ENCODE data around the gene IQGAP2. TPM values are rescaled to one million over a fixed set of nuclear protein-coding genes. Genes with fewer than 3 reads are reported as not detected.

The IQGAP2 gene
- total and polyA plus RNA-seq, 5 donors from 2014 or later: 53.9 to 214 (median 61.4) TPM

DNA sequence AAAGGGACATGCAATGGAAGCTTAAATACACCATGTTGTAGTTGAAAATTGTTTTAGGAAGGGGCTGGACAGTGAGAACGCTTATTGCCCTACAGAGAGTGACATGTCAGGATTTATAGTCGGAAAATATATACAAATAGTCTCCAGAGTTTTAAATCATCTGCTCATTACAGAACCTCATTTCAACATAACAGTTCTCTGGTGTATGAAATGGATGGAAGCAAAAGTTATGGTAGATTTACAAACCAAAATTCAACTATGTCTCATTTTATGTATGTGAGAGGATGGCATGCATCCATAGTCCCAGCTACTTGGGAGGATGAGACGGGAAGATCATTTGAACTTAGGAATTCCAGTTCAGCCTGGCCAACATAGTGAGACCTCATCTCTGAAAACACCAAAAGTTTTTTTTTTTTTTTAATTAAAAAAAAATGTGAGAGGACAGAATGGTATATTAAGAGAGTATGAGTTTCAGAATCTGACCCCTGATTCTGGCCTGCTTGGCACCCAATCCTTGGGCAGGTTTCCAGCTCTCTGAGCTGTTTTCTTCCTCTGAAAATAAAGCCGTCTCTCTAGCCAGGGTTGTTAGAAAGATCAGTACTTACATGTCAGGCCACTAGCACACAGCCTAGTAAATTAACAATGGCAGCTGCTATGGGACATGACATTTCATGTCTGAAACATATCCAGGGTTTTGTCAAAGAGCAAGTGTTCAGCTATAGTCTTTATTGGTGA, 40.1 kb downstream of the IQGAP2 start:
- no peak overlapping the region for H3K4me3 ChIP-seq (ENCODE audit: low read depth, low read length)
- H3K4me1 Mint-ChIP-seq: peaks cover 19 to 65% (median 53%) of the 10 kb centered on the region in 4 donors
- no peaks in the 10 kb centered on the region for H3K27me3 Mint-ChIP-seq
- no peak overlapping the region for H3K4me3 Mint-ChIP-seq
- peaks cover 50% of the 10 kb centered on the region for H3K36me3 Mint-ChIP-seq
- peak overlapping the region in 1 of 3 donors; percentile 65 for H3K27ac Mint-ChIP-seq
- DNase-seq (no peak), ATAC-seq (ENCODE audit: low read depth in 2 of 2) (no peak)
- H3K36me3 ChIP-seq (ENCODE audit: control insufficient read depth, insufficient read depth, low read length): peaks cover 41% of the 10 kb centered on the region
- H3K9me3 ChIP-seq (ENCODE audit: control insufficient read depth in 2 of 2, low read length in 2 of 2): no peaks in the 10 kb centered on the region
- no peaks in the 10 kb centered on the region for H3K27me3 ChIP-seq (ENCODE audit: control insufficient read depth, insufficient read depth, low read length)
- peaks cover 0 to 13% (median 5%) of the 10 kb centered on the region in 7 donors for H3K9me3 Mint-ChIP-seq
- H3K27ac ChIP-seq (ENCODE audit: insufficient read depth, low read length, poor library complexity, severe bottlenecking): no peak overlapping the region
- H3K4me1 ChIP-seq (ENCODE audit: control insufficient read depth, insufficient read depth, low read length, poor library complexity, severe bottlenecking): peaks cover 5% of the 10 kb centered on the region

- Mint-ChIP-seq H3K27ac (peak overlapping the region; percentile 8 to 68 (median 52)), H3K36me3 (peaks cover 52% of the 10 kb centered on the region), H3K4me1 (peaks cover 11 to 71% (median 57%) of the 10 kb centered on the region in 4 donors), H3K27me3 (no peaks in the 10 kb centered on the region), H3K4me3 (peak overlapping the region in 1 of 4 donors; percentile 27), H3K9me3 (peaks cover 0 to 2% (median 0%) of the 10 kb centered on the region in 7 donors)
- Histone ChIP-seq H3K36me3 (ENCODE audit: control insufficient read depth, insufficient read depth, low read length) (peaks cover 47% of the 10 kb centered on the region), H3K4me3 (ENCODE audit: low read depth, low read length) (no peak overlapping the region), H3K27me3 (ENCODE audit: control insufficient read depth, insufficient read depth, low read length) (no peaks in the 10 kb centered on the region), H3K9me3 (ENCODE audit: control insufficient read depth in 2 of 2, low read length in 2 of 2) (no peaks in the 10 kb centered on the region), H3K4me1 (ENCODE audit: control insufficient read depth, insufficient read depth, low read length, poor library complexity, severe bottlenecking) (peaks cover 20% of the 10 kb centered on the region), H3K27ac (ENCODE audit: insufficient read depth, low read length, poor library complexity, severe bottlenecking) (no peak overlapping the region)
- DNase-seq: no peak
- ATAC-seq (ENCODE audit: low read depth in 2 of 2): no peak
Measured at GRCh38 chr5:76445063-76445462, 42.0 kb downstream of the IQGAP2 start.

DNA sequence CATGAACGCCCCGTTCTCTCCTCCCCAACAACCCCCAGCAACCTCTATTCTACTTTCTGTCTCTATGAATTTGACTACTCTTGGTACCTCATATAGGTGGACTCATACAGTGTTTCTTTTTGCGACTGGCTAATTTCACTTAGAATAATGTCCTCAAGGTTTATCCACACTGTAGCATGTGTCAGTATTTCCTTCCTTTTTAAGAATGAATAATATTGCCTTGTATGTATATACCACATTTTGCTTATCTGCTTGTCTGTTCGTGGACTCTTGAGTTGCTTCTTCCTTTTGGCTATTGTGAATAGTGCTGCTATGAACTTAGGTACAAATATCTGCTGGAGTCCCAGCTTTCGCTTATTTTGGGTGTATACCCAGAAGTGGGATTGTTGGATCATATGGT, 42.7 kb downstream of the IQGAP2 start:
- no peaks in the 10 kb centered on the region for H3K27me3 ChIP-seq (ENCODE audit: control insufficient read depth, insufficient read depth, low read length)
- peaks cover 47% of the 10 kb centered on the region for H3K36me3 ChIP-seq (ENCODE audit: control insufficient read depth, insufficient read depth, low read length)
- H3K4me1 Mint-ChIP-seq: peaks cover 17 to 75% (median 61%) of the 10 kb centered on the region in 4 donors
- no peak for DNase-seq
- H3K27ac Mint-ChIP-seq: no peak overlapping the region
- H3K4me1 ChIP-seq (ENCODE audit: control insufficient read depth, insufficient read depth, low read length, poor library complexity, severe bottlenecking): peaks cover 28% of the 10 kb centered on the region
- H3K27ac ChIP-seq (ENCODE audit: insufficient read depth, low read length, poor library complexity, severe bottlenecking): no peak overlapping the region
- H3K27me3 Mint-ChIP-seq: no peaks in the 10 kb centered on the region
- H3K9me3 Mint-ChIP-seq: peaks cover 0 to 2% (median 0%) of the 10 kb centered on the region in 7 donors
- peaks cover 55% of the 10 kb centered on the region for H3K36me3 Mint-ChIP-seq
- no peak overlapping the region for H3K4me3 ChIP-seq (ENCODE audit: low read depth, low read length)
- no peak overlapping the region for H3K4me3 Mint-ChIP-seq
- no peaks in the 10 kb centered on the region for H3K9me3 ChIP-seq (ENCODE audit: control insufficient read depth in 2 of 2, low read length in 2 of 2)
- ATAC-seq (ENCODE audit: low read depth in 2 of 2): no peak

- H3K27ac Mint-ChIP-seq: no peak overlapping the region
- H3K36me3 Mint-ChIP-seq: peaks cover 55% of the 10 kb centered on the region
- H3K9me3 Mint-ChIP-seq: peaks cover 0 to 5% (median 0%) of the 10 kb centered on the region in 7 donors
- H3K4me1 Mint-ChIP-seq: peaks cover 26 to 75% (median 62%) of the 10 kb centered on the region in 4 donors
- H3K9me3 ChIP-seq (ENCODE audit: control insufficient read depth in 2 of 2, low read length in 2 of 2): no peaks in the 10 kb centered on the region
- no peaks in the 10 kb centered on the region for H3K27me3 ChIP-seq (ENCODE audit: control insufficient read depth, insufficient read depth, low read length)
- ATAC-seq (ENCODE audit: low read depth in 2 of 2) (no peak), DNase-seq (no peak)
- no peak overlapping the region for H3K4me3 ChIP-seq (ENCODE audit: low read depth, low read length)
- H3K4me3 Mint-ChIP-seq: no peak overlapping the region
- peaks cover 42% of the 10 kb centered on the region for H3K36me3 ChIP-seq (ENCODE audit: control insufficient read depth, insufficient read depth, low read length)
- no peak overlapping the region for H3K27ac ChIP-seq (ENCODE audit: insufficient read depth, low read length, poor library complexity, severe bottlenecking)
- H3K27me3 Mint-ChIP-seq: no peaks in the 10 kb centered on the region
- peaks cover 37% of the 10 kb centered on the region for H3K4me1 ChIP-seq (ENCODE audit: control insufficient read depth, insufficient read depth, low read length, poor library complexity, severe bottlenecking)
Measured at GRCh38 chr5:76446776-76447175, 43.7 kb downstream of the IQGAP2 start.

DNA sequence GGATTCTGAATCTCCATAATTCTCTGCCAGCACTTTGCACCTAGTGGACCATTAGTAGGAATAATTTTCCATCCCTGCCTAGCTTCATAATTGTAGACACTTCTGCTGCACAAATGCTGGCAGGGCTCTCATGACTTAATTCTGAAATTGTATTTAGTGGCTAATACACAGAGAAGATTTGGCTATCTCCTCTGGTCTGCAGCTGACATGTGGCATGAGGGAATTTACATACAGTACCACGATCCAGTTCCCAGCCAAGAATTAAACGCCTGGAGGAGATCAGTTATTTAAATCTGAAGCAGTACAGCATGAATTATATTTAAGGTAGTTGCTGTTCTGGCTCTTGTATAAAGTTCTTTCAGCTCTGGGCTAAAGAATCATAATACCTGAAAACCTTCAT, 46.5 kb downstream of the IQGAP2 start:
- no peak for DNase-seq
- ATAC-seq (ENCODE audit: low read depth in 2 of 2): no peak
- Mint-ChIP-seq H3K9me3 (peaks cover 0 to 5% (median 0%) of the 10 kb centered on the region in 7 donors), H3K27me3 (no peaks in the 10 kb centered on the region), H3K36me3 (peaks cover 51% of the 10 kb centered on the region), H3K4me3 (peak overlapping the region in 1 of 4 donors; percentile 45), H3K4me1 (peaks cover 21 to 73% (median 62%) of the 10 kb centered on the region in 4 donors), H3K27ac (peak overlapping the region; percentile 49 to 77 (median 69))
- Histone ChIP-seq H3K36me3 (ENCODE audit: control insufficient read depth, insufficient read depth, low read length) (peaks cover 30% of the 10 kb centered on the region), H3K9me3 (ENCODE audit: control insufficient read depth in 2 of 2, low read length in 2 of 2) (no peaks in the 10 kb centered on the region), H3K27me3 (ENCODE audit: control insufficient read depth, insufficient read depth, low read length) (no peaks in the 10 kb centered on the region), H3K27ac (ENCODE audit: insufficient read depth, low read length, poor library complexity, severe bottlenecking) (no peak overlapping the region), H3K4me1 (ENCODE audit: control insufficient read depth, insufficient read depth, low read length, poor library complexity, severe bottlenecking) (peaks cover 42% of the 10 kb centered on the region), H3K4me3 (ENCODE audit: low read depth, low read length) (peak overlapping the region; percentile 58)

GRCh38 chr5:76450054-76450453, 47.0 kb downstream of the IQGAP2 start:
- Histone ChIP-seq H3K36me3 (ENCODE audit: control insufficient read depth, insufficient read depth, low read length) (peaks cover 29% of the 10 kb centered on the region), H3K27ac (ENCODE audit: insufficient read depth, low read length, poor library complexity, severe bottlenecking) (peak overlapping the region; percentile 24), H3K27me3 (ENCODE audit: control insufficient read depth, insufficient read depth, low read length) (no peaks in the 10 kb centered on the region), H3K4me3 (ENCODE audit: low read depth, low read length) (peak overlapping the region; percentile 58), H3K4me1 (ENCODE audit: control insufficient read depth, insufficient read depth, low read length, poor library complexity, severe bottlenecking) (peaks cover 42% of the 10 kb centered on the region), H3K9me3 (ENCODE audit: control insufficient read depth in 2 of 2, low read length in 2 of 2) (no peaks in the 10 kb centered on the region)
- Mint-ChIP-seq H3K9me3 (peaks cover 0 to 5% (median 0%) of the 10 kb centered on the region in 7 donors), H3K27ac (peak overlapping the region in 2 of 3 donors; percentile 13 to 85), H3K36me3 (peaks cover 48% of the 10 kb centered on the region), H3K4me1 (peaks cover 21 to 74% (median 61%) of the 10 kb centered on the region in 4 donors), H3K4me3 (peak overlapping the region in 3 of 4 donors; percentile 21 to 38 (median 36)), H3K27me3 (no peaks in the 10 kb centered on the region)
- ATAC-seq (ENCODE audit: low read depth in 2 of 2): peak in 1 of 2 donors; percentile 18
- no peak for DNase-seq

DNA sequence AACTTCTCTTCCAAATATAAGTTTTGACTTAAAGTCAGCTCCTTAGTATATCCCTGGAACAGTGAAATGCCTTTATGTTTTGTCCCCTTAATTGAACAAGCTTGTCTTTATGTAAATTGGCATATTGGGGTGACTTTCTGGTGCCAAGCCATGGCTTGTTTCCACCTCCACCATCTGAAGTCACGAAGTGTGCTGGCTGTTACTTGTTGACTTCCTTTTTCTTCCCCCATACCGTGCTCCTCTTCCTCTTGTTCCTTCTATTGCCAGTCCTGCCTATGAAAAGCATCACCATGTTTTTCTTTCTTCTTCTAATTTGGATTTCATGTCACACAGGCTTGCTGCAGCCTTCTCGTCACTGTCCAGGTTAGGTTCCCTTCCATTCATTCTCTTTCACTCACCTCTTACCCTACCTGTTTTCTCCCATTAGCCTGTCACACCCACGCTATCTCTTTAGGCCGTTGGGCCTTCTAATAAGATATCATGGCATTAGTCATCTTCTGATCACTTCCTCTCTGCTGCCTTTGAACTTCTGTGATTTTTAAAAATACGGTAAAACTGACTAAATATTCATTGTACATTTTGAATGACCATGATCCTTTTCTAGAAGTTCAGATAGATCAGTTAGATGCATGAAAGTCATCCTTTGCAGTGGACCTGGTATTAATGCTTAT, 48.1 kb downstream of the IQGAP2 start:
- peak overlapping the region; percentile 58 for H3K4me3 ChIP-seq (ENCODE audit: low read depth, low read length)
- Mint-ChIP-seq H3K4me1 (peaks cover 22 to 74% (median 61%) of the 10 kb centered on the region in 4 donors), H3K27me3 (no peaks in the 10 kb centered on the region), H3K9me3 (peaks cover 0 to 5% (median 0%) of the 10 kb centered on the region in 7 donors), H3K27ac (peak overlapping the region; percentile 60 to 95 (median 67)), H3K36me3 (peaks cover 41% of the 10 kb centered on the region), H3K4me3 (peak overlapping the region in 3 of 4 donors; percentile 38 to 60 (median 55))
- ATAC-seq (ENCODE audit: low read depth in 2 of 2): peak in 1 of 2 donors; percentile 75
- peak in 1 of 3 donors; percentile 33 for DNase-seq
- H3K36me3 ChIP-seq (ENCODE audit: control insufficient read depth, insufficient read depth, low read length): peaks cover 18% of the 10 kb centered on the region
- no peaks in the 10 kb centered on the region for H3K9me3 ChIP-seq (ENCODE audit: control insufficient read depth in 2 of 2, low read length in 2 of 2)
- H3K27ac ChIP-seq (ENCODE audit: insufficient read depth, low read length, poor library complexity, severe bottlenecking): peak overlapping the region; percentile 24
- no peaks in the 10 kb centered on the region for H3K27me3 ChIP-seq (ENCODE audit: control insufficient read depth, insufficient read depth, low read length)
- peaks cover 42% of the 10 kb centered on the region for H3K4me1 ChIP-seq (ENCODE audit: control insufficient read depth, insufficient read depth, low read length, poor library complexity, severe bottlenecking)
